SK-N-MC (cell line): ENCODE data around the gene EEIG2.

Source experiments
- EZH2 ChIP-seq: fragments of 200-600 bp; sonication (generic); IDR thresholded peaks from one replicate; pipeline ENCODE4 v1.6.1; 2017; ENCODE audit warnings: antibody characterized with exemption
- POLR2AphosphoS5 ChIP-seq: IDR thresholded peaks from 2 replicates; pipeline ENCODE4 v1.6.1; 2012; ENCODE audit warnings: mild to moderate bottlenecking, low read depth, low read length, borderline replicate concordance

DNA sequence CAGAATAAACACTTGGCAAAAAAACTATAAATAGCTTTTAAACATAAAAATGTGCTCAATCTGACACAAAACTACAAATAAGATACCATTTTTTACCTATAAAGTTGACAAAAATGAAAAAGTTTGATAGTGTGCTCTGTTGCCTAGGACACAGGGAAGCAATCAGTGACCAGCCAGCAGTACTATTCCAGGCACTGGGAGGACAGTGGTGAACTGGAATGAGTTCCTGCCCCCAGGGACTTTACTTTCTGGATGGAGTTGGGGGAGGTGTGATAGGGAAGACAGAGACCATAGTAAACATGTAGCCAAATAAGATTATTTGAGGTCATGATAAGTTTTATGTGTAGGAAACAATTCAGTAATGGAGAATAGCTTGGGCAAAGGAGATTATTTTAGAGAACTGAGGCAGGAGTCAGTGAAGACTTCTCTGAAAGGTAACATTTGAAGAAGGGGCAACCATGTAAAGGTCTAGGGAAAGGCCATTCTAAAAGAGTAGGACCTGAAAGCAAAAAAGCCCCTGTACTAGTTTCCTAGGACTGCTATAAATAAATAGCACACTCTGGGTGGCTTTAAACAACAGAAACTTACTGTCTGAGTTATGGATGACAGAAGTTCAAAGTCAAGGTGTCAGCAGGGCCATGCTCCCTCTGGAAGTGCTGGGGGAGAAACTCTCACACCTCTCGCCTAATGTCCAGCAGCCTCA, 42.0 kb downstream of the EEIG2 start:
- TF ChIP-seq POLR2AphosphoS5 (no peak), EZH2 (no peak)
